NCI-H146 (cell line): ENCODE results near the gene CA5A.

ENCODE experiments used
- DNase-seq: peaks from one replicate; lab custom pipeline; 2025; lab: John Stamatoyannopoulos, UW

CA5A gene

DNA sequence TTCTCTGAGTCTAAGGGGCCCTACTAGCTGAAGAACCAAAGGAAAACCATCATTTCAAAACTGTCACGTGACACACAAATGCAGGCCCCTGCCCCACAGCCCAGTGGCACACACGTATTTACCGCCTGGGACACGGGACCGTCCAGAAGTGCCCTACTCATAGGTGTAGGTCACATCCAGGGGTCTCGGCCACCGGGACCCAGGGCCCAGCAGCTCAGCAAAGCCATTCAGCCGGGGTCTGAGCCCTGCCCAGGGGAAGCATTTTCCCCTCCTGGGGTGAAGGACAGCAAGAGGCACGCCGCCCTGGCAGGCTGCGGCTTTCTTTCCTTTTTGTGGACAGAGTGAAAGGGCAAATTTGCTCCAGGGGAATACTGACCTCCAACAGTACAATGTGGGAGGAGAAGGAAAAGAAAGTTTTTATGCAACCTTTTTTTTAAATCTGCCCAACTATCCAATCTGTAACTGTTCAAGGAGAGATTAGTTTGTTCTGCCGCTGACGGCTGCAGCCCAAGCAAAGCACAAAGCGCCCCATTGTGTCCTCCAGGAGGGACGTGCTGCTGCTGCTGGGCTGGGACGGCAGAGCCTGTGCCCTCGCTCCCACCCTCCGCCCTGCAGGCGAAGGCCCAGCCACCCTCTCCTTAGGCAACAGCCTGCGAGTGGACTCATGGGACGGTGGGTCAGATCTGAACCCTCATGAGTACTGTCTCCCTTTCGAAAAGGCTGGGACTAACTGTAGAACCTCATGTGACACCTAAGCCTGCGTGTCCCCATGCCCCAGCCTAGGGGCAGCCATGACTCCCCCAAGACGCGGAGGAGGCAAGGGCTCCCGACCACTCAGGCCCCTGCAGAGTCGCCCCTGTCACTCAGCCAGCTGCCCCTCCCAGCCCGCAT lies 88.3 kb downstream of the CA5A start:
- DNase-seq = no peak

DNA sequence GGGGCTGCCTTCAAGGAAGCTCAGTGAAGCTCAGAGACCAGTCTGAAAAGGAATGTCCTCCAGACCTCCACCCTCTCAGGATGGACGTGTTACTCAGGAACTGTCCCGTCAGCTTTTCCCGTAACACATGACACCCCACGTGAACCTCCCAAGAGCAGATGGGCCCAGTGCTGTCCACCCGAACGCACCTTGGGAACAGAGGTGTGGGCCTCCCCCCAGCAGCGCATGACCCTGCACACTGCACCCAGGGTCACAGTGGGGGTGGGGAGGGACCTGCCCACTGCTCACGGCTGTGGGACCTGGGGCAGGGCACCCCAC lies 88.9 kb downstream of the CA5A start:
- DNase-seq = no peak

GRCh38 chr16:87846705-87847466 lies 89.4 kb downstream of the CA5A start:
- DNase-seq = no peak

- no peak for DNase-seq
These were observed 90.3 kb downstream of the CA5A start for GRCh38 chr16:87845807-87846619.

DNA sequence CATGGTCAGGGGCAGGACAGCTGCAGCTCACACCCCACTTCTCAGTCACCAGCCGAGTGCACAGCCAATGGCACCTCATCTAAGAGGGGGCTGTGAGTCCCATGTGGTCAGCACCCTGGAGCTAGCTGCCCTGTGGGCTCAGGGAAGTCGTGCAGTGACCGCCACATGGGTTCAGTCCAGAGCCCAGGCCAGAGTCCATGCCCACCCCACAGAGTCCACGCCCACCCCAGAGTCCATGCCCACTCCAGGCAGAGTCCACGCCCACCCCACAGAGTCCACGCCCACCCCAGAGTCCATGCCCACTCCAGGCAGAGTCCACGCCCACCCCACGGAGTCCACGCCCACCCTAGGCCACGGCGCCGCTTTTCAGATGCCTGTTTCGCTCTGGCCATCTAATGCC lies 91.1 kb downstream of the CA5A start:
- DNase-seq = no peak

GRCh38 chr16:87844809-87845208 lies 91.5 kb downstream of the CA5A start:
- no peak for DNase-seq

DNA sequence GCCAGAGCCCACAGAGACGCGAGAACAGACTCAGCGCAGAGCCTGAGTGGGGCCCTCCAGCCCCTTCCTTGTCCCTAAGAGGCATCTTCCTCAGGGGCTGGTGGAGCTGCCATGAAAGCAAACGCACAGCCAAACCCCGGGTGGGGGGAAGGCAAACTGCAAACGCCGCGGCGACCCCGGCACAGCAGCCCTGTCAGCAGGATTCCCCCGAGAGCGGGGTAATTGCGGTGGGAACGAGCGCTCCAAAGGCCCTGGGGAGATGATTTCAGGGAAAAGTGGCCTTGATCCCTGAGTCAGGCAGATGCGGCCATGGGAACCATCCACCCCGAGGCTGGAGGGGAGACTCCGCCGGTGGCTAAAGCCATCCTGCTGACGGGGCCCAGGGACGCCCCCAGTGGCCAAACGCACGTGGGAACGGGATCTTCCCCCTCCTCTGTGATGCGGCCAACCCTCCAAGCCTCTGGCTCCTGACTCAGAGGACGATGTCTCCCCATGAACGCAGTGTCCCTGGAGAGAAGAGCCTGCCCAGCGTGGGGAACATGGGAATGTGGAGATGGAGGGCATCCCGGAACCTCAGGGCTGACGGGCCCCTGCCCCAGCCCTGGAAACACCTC lies 92.1 kb downstream of the CA5A start:
- DNase-seq = no peak

DNA sequence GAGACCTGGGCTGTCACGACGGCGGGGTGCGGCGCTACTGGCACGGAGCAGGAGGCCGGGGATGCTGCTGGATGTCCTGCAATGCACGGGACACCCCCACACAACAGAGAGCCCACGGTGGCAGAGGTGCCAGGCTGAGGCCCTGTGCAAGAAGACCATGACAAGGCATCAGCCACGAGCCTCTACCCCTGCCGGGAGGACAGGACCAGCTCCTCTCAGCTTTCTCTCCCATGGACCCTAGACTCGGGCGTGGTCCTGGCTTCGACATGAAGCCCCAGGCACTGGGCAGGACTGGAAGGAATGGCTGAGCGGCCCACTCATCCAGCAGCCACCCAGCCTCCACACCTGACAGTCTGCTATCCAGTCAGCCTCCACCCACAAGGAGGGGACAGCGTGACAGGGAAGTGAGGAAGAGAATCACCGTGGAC lies 92.6 kb downstream of the CA5A start:
- no peak for DNase-seq

DNA sequence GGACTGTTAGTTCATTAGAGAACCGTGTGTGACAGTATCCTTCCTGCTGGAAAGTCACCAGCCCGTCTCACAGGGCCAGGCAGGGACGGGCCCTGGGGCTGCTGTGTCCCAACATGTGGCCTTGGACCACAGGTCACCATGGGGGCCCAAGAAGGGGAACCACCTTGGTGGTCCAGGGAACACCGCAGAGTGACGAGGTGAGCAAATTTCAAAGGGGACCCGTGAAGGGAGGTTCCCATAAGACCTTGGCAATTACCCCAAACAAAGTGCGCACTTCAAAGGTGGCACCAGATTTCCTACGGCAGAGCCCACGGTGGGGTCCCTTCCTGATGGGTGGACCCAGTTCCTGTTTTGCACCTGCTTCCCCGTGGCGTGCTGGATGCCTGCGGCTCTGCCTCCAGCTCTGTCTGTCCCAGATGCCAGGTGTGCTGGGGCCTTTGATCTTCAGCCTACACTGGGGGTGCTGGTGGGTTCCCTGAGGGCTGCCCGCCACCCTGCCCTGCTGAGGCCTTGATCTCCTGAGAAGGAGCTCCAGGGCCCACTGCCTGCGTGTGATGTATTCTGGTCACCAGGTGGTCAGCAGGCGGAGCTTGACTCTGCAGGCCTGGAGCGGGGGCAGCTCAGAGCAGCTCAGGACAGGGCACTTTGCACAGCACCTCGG lies 94.0 kb downstream of the CA5A start:
- DNase-seq = no peak

GRCh38 chr16:87841340-87842208 lies 94.8 kb downstream of the CA5A start:
- DNase-seq = no peak

DNA sequence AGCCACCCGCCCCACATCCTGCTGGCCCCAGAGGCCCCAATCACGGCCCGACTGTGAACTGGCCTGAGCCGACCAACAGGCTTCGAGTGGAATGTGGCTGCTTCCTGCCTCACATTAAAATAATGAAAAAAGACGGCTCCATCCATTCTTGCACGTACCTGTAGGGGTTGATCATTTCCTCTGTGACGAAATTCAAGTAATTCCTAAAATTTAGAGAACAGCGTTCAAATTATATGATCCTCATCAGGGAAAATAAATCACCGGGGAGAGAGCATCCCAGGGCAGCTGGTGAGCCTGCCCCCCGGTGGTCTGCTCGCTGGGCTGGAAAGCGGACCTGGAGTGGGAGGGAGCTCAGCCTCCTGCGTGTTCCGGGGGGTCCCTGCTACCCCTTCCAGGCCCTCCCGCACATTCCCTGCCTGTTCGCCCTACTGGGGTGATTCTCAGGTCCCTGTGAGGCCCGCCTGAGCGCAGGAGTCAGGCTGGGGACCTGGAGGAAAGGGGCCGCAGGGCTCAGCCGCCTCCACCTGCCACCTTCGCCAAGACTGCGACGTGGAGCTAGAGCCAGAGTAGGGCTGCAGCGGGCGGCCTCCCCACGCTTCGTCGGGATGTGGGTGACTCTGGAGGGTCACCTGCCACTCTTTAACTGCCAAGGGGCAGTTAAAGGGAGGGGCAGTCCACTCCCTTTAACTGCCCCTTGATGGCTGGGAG lies 95.9 kb downstream of the CA5A start:
- DNase-seq = no peak

DNA sequence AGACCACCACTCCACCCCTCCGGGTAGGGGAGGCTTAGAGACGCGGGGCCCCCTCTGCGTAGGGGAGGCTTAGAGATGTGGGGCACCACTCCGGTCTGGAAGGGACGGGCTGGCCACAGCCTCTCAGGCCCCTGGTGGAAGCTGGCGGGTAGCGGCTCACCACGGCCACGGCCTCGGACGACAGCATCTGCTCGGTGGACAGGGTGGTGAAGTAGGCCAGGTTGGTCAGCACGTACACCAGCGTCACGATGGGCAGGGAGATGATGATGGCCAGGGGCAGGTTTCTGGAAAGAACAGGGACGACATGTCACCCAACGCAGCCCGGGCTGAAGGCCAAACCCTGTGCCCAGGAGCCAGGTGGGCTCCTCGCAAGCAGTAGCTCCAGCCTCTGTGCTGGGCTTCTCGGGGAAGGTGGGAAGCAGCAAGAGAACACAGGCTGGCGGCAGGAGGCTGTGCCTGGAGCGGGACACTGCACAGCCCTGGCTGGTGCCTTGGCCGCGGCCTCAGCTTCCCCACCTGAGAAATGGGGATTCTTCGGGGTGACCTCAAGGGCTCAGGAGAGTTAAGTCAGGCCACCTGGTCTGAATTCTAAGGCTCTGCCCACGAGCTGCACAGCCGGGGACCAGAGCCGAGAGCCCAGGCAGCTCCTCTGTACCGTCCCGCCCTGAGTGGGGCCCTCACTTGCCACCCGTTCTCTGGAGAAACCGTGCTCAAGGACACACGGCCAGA lies 96.6 kb downstream of the CA5A start:
- no peak for DNase-seq

DNA sequence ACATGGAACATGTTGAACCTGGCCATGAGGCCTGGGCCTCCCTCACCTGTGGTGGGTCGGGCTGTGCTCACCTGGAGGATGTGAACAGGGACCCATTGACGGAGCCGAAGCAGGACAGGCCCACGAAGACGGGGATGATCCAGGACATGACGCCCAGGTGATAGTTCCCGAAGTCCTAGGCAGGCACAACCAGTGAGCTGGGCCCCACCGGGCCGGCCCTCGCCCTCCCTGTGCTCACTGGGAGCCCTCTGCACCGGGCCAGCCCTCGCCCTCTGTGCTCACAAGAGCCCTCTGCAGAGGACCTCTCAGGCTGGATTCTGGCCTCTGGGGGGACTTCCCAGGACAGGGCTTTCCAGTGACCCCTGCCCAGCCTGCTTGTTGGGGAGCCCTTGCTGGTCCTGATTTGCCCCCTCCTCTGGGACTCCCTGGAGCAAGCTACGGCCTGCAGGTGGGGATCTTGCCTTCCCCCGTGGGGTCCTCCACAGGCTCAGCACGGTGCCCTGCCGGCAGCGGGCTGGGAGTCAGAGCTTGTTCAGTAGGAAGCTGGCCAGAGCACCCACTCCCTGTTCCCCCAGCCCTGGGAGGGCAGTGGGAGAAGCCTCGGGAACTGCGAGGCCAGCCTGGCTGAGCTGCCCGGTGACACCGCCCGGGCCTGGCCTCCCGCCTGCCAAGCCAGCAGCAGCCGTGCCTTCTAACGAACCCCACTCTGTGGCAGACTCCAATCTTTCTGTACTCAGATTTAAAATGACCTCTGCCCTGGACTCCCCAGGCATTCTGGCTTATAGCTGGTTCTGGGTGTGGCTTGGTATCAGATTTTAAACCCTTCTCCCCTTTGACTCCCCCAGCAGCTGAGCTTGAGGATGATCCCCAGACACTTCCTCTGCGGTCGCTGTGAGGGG lies 97.4 kb downstream of the CA5A start:
- DNase-seq = no peak
